ENCODE results near the gene MGST2. TPM values are rescaled to one million over a fixed set of nuclear protein-coding genes. Genes with fewer than 3 reads are reported as not detected.

MGST2 gene
- total and polyA plus RNA-seq, 3 donors from 2014 or later = 82.2 to 97.9 (median 87.6) TPM

- Histone ChIP-seq H3K9me3 (no peaks in the 10 kb centered on the region), H3K27me3 (no peaks in the 10 kb centered on the region), H3K4me3 (no peak overlapping the region), H3K36me3 (ENCODE audit: low read depth, missing control alignments) (no peaks in the 10 kb centered on the region), H3K4me1 (peaks cover 10% of the 10 kb centered on the region), H3K27ac (no peak overlapping the region)
- 92 to 95% methylated on average over 3 of the region's 3 CpGs for WGBS, 2 donors
- intact Hi-C loops (cut with DNase I; ENCODE audit: low total_unique reads) = no loop called here
- no peak for DNase-seq
- TF ChIP-seq POLR2A (IDR thresholded peaks at IDR 0.05) (no peak), CTCF (IDR thresholded peaks at IDR 0.05) (no peak)
Measured at GRCh38 chr4:139670775-139671174, 5.2 kb downstream of the MGST2 start.

GRCh38 chr4:139672215-139672614 is 6.6 kb downstream of the MGST2 start:
- Histone ChIP-seq H3K4me1 (peaks cover 8% of the 10 kb centered on the region), H3K36me3 (ENCODE audit: low read depth, missing control alignments) (no peaks in the 10 kb centered on the region), H3K27me3 (no peaks in the 10 kb centered on the region), H3K4me3 (no peak overlapping the region), H3K9me3 (no peaks in the 10 kb centered on the region), H3K27ac (no peak overlapping the region)
- intact Hi-C loops (cut with DNase I; ENCODE audit: low total_unique reads) = no loop called here
- no peak for TF ChIP-seq CTCF (IDR thresholded peaks at IDR 0.05)
- no peak for TF ChIP-seq POLR2A (IDR thresholded peaks at IDR 0.05)
- WGBS, 2 donors = 96 to 100% methylated on average over 2 of the region's 2 CpGs
- DNase-seq = no peak

DNA sequence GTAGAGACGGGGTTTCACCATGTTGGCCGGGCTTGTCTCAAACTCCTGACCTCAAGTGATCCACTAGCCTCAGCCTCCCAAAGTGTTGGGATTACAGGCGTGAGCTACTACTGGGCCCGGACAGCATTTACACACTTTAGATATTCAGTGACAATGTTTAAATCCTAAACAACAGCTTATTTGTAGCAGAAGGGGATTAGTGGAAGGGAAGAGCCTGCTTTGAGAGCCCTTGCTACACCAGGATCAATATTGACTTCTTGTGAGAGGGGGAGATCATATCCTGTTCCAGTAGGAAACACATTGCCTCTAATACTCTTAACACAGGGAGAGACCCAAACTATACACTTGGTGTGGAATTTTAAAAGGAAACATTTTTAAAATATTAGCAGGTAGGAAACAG is 7.1 kb downstream of the MGST2 start:
- no peaks in the 10 kb centered on the region for H3K36me3 ChIP-seq (ENCODE audit: low read depth, missing control alignments)
- H3K27ac ChIP-seq = no peak overlapping the region
- intact Hi-C loops (cut with DNase I; ENCODE audit: low total_unique reads) = no loop called here
- H3K9me3 ChIP-seq = no peaks in the 10 kb centered on the region
- DNase-seq = no peak
- no peak overlapping the region for H3K4me3 ChIP-seq
- WGBS, 2 donors = 88 to 92% methylated on average over 4 of the region's 4 CpGs
- no peaks in the 10 kb centered on the region for H3K27me3 ChIP-seq
- peaks cover 9% of the 10 kb centered on the region for H3K4me1 ChIP-seq
- TF ChIP-seq POLR2A (IDR thresholded peaks at IDR 0.05) (no peak), CTCF (IDR thresholded peaks at IDR 0.05) (no peak)

- Histone ChIP-seq H3K9me3 (no peaks in the 10 kb centered on the region), H3K4me1 (peaks cover 19% of the 10 kb centered on the region), H3K27me3 (no peaks in the 10 kb centered on the region), H3K36me3 (ENCODE audit: low read depth, missing control alignments) (no peaks in the 10 kb centered on the region), H3K27ac (no peak overlapping the region), H3K4me3 (no peak overlapping the region)
- DNase-seq = no peak
- intact Hi-C loops (cut with DNase I; ENCODE audit: low total_unique reads) = no loop called here
- WGBS, 2 donors = 85 to 89% methylated on average over 10 of the region's 10 CpGs
- no peak for TF ChIP-seq POLR2A (IDR thresholded peaks at IDR 0.05)
- no peak for TF ChIP-seq CTCF (IDR thresholded peaks at IDR 0.05)
Measured at GRCh38 chr4:139674875-139675550, 9.4 kb downstream of the MGST2 start.

DNA sequence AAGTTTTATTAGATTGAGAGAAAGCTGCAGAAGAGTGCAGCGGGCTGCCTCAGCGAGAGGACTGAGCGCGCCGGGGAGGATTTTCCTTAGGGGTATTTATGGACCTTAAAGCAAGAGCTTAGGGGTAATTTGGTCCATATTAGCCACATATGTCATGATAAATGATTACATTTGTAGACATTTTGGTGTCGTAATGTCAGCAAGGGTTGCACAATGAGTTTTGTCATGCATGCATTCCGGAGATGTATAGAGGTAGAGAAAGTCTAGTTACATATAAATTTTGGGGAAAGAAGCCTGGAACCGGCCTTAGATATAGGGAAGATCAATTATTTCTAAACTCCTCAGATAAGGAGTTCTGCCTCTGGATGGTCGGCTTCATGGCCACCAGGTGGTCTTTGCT is 10.0 kb downstream of the MGST2 start:
- WGBS, 2 donors = 92 to 94% methylated on average over 9 of the region's 9 CpGs
- intact Hi-C loops (cut with DNase I; ENCODE audit: low total_unique reads) = no loop called here
- TF ChIP-seq CTCF (IDR thresholded peaks at IDR 0.05) (no peak), POLR2A (IDR thresholded peaks at IDR 0.05) (no peak)
- H3K27ac ChIP-seq = no peak overlapping the region
- H3K4me1 ChIP-seq = peaks cover 19% of the 10 kb centered on the region
- H3K36me3 ChIP-seq (ENCODE audit: low read depth, missing control alignments) = no peaks in the 10 kb centered on the region
- H3K4me3 ChIP-seq = no peak overlapping the region
- H3K9me3 ChIP-seq = no peaks in the 10 kb centered on the region
- H3K27me3 ChIP-seq = no peaks in the 10 kb centered on the region
- no peak for DNase-seq

Measured in testis (tissue), 3 donors.